H9 (cell line): Measurements from ENCODE around the gene PEX5L. TPM values are rescaled to one million over a fixed set of nuclear protein-coding genes. Genes with fewer than 3 reads are reported as not detected.

ENCODE experiments used
- DNase-seq: peaks from one replicate; pipeline ENCODE4 v3.0.0-alpha.2; 2017
- H2AFZ ChIP-seq: one replicate; pipeline ENCODE4 v1.6.1; 2013; ENCODE audit warnings: mild to moderate bottlenecking, low read length, control low read depth, moderate library complexity
- H2AK5ac ChIP-seq: 2 replicates; pipeline ENCODE4 v1.6.1; 2013; ENCODE audit warnings: low read length, control low read depth, mixed read lengths; ENCODE audit not compliant: insufficient read length
- H2BK120ac ChIP-seq: one replicate; pipeline ENCODE4 v1.6.1; 2013; ENCODE audit warnings: low read depth, mild to moderate bottlenecking, low read length, control low read depth, inconsistent platforms; ENCODE audit not compliant: poor library complexity, severe bottlenecking
- H2BK12ac ChIP-seq: 2 replicates; pipeline ENCODE4 v1.6.1; 2013; ENCODE audit warnings: low read length, control low read depth, mixed read lengths, low read depth; ENCODE audit not compliant: insufficient read length
- H2BK15ac ChIP-seq: 2 replicates; pipeline ENCODE4 v1.6.1; 2013; ENCODE audit warnings: low read depth, low read length, control low read depth
- H2BK20ac ChIP-seq: one replicate; pipeline ENCODE4 v1.6.1; 2013; ENCODE audit warnings: low read depth, mild to moderate bottlenecking, low read length, control low read depth, inconsistent platforms; ENCODE audit not compliant: poor library complexity, severe bottlenecking
- H2BK5ac ChIP-seq: 2 replicates; pipeline ENCODE4 v1.6.1; 2013; ENCODE audit warnings: low read length, control low read depth, mixed read lengths; ENCODE audit not compliant: insufficient read length
- H3K14ac ChIP-seq: 2 replicates; pipeline ENCODE4 v1.6.1; 2013; ENCODE audit warnings: low read length, control low read depth; ENCODE audit not compliant: insufficient read depth
- H3K18ac ChIP-seq: 2 replicates; pipeline ENCODE4 v1.6.1; 2013; ENCODE audit warnings: low read depth, mild to moderate bottlenecking, mixed read lengths, low read length, control low read depth; ENCODE audit not compliant: insufficient read length
- H3K23ac ChIP-seq: 2 replicates; pipeline ENCODE4 v1.6.1; 2013; ENCODE audit warnings: low read length, control low read depth, mixed read lengths, low read depth; ENCODE audit not compliant: insufficient read length
- H3K23me2 ChIP-seq: 2 replicates; pipeline ENCODE4 v1.6.1; 2013; ENCODE audit warnings: low read depth, mild to moderate bottlenecking, mixed read lengths, low read length, control low read depth; ENCODE audit not compliant: insufficient read length, poor library complexity, severe bottlenecking
- H3K27ac ChIP-seq: 2 replicates; pipeline ENCODE4 v1.5.1; 2013; ENCODE audit warnings: low read length, control low read depth, mixed read lengths, low read depth; ENCODE audit not compliant: insufficient read length
- H3K27me3 ChIP-seq: 2 replicates; pipeline ENCODE4 v1.6.1; 2013; ENCODE audit warnings: low read length, control low read depth, inconsistent platforms; ENCODE audit not compliant: insufficient read depth
- H3K4ac ChIP-seq: 2 replicates; pipeline ENCODE4 v1.6.1; 2013; ENCODE audit warnings: low read depth, mild to moderate bottlenecking, control low read depth, inconsistent platforms, low read length, moderate library complexity
- H3K4me1 ChIP-seq: 2 replicates; pipeline ENCODE4 v1.6.1; 2013; ENCODE audit warnings: low read length, control low read depth, inconsistent platforms; ENCODE audit not compliant: insufficient read depth
- H3K4me2 ChIP-seq: 2 replicates; pipeline ENCODE4 v1.6.1; 2013; ENCODE audit warnings: low read length, control low read depth, mixed read lengths; ENCODE audit not compliant: insufficient read length, insufficient read depth
- H3K56ac ChIP-seq: 2 replicates; pipeline ENCODE4 v1.6.1; 2013; ENCODE audit warnings: low read depth, mild to moderate bottlenecking, mixed read lengths, low read length, control low read depth; ENCODE audit not compliant: insufficient read length
- H3K79me1 ChIP-seq: 2 replicates; pipeline ENCODE4 v1.6.1; 2013; ENCODE audit warnings: low read depth, mild to moderate bottlenecking, moderate library complexity, low read length, control low read depth, inconsistent platforms; ENCODE audit not compliant: insufficient read depth, poor library complexity, severe bottlenecking
- H3K79me2 ChIP-seq: 2 replicates; pipeline ENCODE4 v1.6.1; 2013; ENCODE audit warnings: low read length, control low read depth, inconsistent platforms; ENCODE audit not compliant: insufficient read depth
- H3K9ac ChIP-seq: 2 replicates; pipeline ENCODE4 v1.6.1; 2013; ENCODE audit warnings: low read length, control low read depth, mixed read lengths; ENCODE audit not compliant: insufficient read length; ENCODE audit errors: extremely low read depth
- H3K9me3 ChIP-seq: one replicate; pipeline ENCODE4 v1.6.1; 2013; ENCODE audit warnings: low read depth, low read length, inconsistent platforms; ENCODE audit not compliant: control insufficient read depth
- H3T11ph ChIP-seq: one replicate; pipeline ENCODE4 v1.6.1; 2013; ENCODE audit warnings: mild to moderate bottlenecking, low read length, control low read depth, inconsistent platforms
- H4K20me1 ChIP-seq: one replicate; pipeline ENCODE4 v1.6.1; 2013; ENCODE audit not compliant: control insufficient read depth, insufficient read length, insufficient read depth
- H4K5ac ChIP-seq: 2 replicates; pipeline ENCODE4 v1.6.1; 2013; ENCODE audit warnings: low read depth, mild to moderate bottlenecking, mixed read lengths, low read length, control low read depth; ENCODE audit not compliant: insufficient read length
- H4K8ac ChIP-seq: replicated peaks from 2 replicates; pipeline ENCODE4 v1.6.1; 2013; ENCODE audit warnings: low read length, control low read depth, mixed read lengths, low read depth; ENCODE audit not compliant: insufficient read length
- H4K91ac ChIP-seq: 2 replicates; pipeline ENCODE4 v1.6.1; 2013; ENCODE audit warnings: low read depth, mild to moderate bottlenecking, moderate library complexity, mixed read lengths, low read length, control low read depth; ENCODE audit not compliant: insufficient read length
- H3K27ac Mint-ChIP-seq, 3 experiments: 2 replicates in 2 of 3; 3 replicates in 1 of 3; pipeline ENCODE4 v1.8.0; 2020 to 2021; ENCODE audit warnings: mixed read lengths in 3 of 3, mild to moderate bottlenecking in 1 of 3, moderate library complexity in 1 of 3
- H3K27me3 Mint-ChIP-seq: 2 replicates; pipeline ENCODE4 v1.8.0; 2021; ENCODE audit warnings: low read depth, mild to moderate bottlenecking, moderate library complexity, mixed read lengths
- H3K36me3 Mint-ChIP-seq, 3 experiments: 2 replicates in 2 of 3; 3 replicates in 1 of 3; pipeline ENCODE4 v1.8.0; 2020 to 2021; ENCODE audit warnings: low read depth in 3 of 3, mixed read lengths in 3 of 3; ENCODE audit not compliant: insufficient read depth in 1 of 3
- H3K4me1 Mint-ChIP-seq, 2 experiments: 2 replicates each; pipeline ENCODE4 v1.8.0; 2020; ENCODE audit warnings: mixed read lengths in 2 of 2
- H3K4me3 Mint-ChIP-seq, 2 experiments: 2 replicates in 1 of 2; 3 replicates in 1 of 2; pipeline ENCODE4 v1.8.0; 2020 to 2021; ENCODE audit warnings: mild to moderate bottlenecking in 2 of 2, mixed read lengths in 2 of 2, moderate library complexity in 1 of 2
- H3K9me3 Mint-ChIP-seq, 2 experiments: 2 replicates in 1 of 2; 3 replicates in 1 of 2; pipeline ENCODE4 v1.8.0; 2020; ENCODE audit warnings: mild to moderate bottlenecking in 2 of 2, mixed read lengths in 2 of 2, moderate library complexity in 1 of 2
- CTCF ChIP-seq: fragments of 200-600 bp; sonication (generic); conservative IDR thresholded peaks from 3 replicates; pipeline ENCODE4 v1.8.0; 2021; ENCODE audit warnings: antibody characterized with exemption, mild to moderate bottlenecking
- WGBS: extraction: QIAGEN DNeasy Blood & Tissue Kit; methylation state at CpG from one replicate; pipeline ENCODE4 v1.1.7; 2013; ENCODE audit warnings: missing lambda C conversion rate, low lambda C conversion rate, mixed read lengths; ENCODE audit not compliant: insufficient read length; ENCODE audit errors: extremely low coverage; 5-methylcytosine and 5-hydroxymethylcytosine counted together
- total RNA-seq: library from RNA; stranded (reverse); gene quantifications from 2 replicates; pipeline ENCODE4 v1.2.1, GENCODE V29; 2021

The PEX5L gene
- total RNA-seq, 1 experiment from 2014 or later, result 0.85 TPM

GRCh38 chr3:179745079-179745478 is 291.7 kb downstream of the PEX5L start:
- no peaks in the 10 kb centered on the region for H3K27me3 Mint-ChIP-seq
- no peaks in the 10 kb centered on the region for H3K23me2 ChIP-seq
- no peak overlapping the region for H3K56ac ChIP-seq
- peaks cover 17 to 35% (median 26%) of the 10 kb centered on the region in 3 experiments for H3K36me3 Mint-ChIP-seq
- no peak overlapping the region for H3K23ac ChIP-seq
- H2BK15ac ChIP-seq, result no peak overlapping the region
- H4K8ac ChIP-seq, result no peak overlapping the region
- H3K4me1 Mint-ChIP-seq, result peaks cover 9 to 10% of the 10 kb centered on the region in 2 experiments
- H3K4ac ChIP-seq, result no peak overlapping the region
- H3K18ac ChIP-seq, result no peak overlapping the region
- H2AFZ ChIP-seq, result no peak overlapping the region
- H2BK120ac ChIP-seq, result no peak overlapping the region
- H4K91ac ChIP-seq, result no peak overlapping the region
- H3K79me1 ChIP-seq, result no peaks in the 10 kb centered on the region
- WGBS, result no CpG with 5 or more reads among the region's 4 CpGs
- H3K27ac ChIP-seq, result no peak overlapping the region
- H3K4me1 ChIP-seq, result no peaks in the 10 kb centered on the region
- H2BK20ac ChIP-seq, result no peak overlapping the region
- H3K27ac Mint-ChIP-seq, result peak overlapping the region in 2 of 3 experiments; percentile 71 to 81; a peak in 3 of 7 replicates
- no peak for DNase-seq
- H3K9me3 ChIP-seq, result no peaks in the 10 kb centered on the region
- no peaks in the 10 kb centered on the region for H4K20me1 ChIP-seq
- no peak overlapping the region for H2BK12ac ChIP-seq
- H4K5ac ChIP-seq, result no peak overlapping the region
- no peak overlapping the region for H2BK5ac ChIP-seq
- H3K14ac ChIP-seq, result no peak overlapping the region
- TF ChIP-seq CTCF, result no peak
- H3K27me3 ChIP-seq, result no peaks in the 10 kb centered on the region
- H3K4me2 ChIP-seq, result no peak overlapping the region
- no peaks in the 10 kb centered on the region for H3K9me3 Mint-ChIP-seq
- no peaks in the 10 kb centered on the region for H3K79me2 ChIP-seq
- no peak overlapping the region for H3K9ac ChIP-seq
- no peak overlapping the region for H2AK5ac ChIP-seq
- H3T11ph ChIP-seq, result no peak overlapping the region
- H3K4me3 Mint-ChIP-seq, result no peak overlapping the region
